H1 (cell line): ENCODE data around the gene ARL6IP4. TPM values are rescaled to one million over a fixed set of nuclear protein-coding genes. Genes with fewer than 3 reads are reported as not detected.

ENCODE experiments used
- TAF7 ChIP-seq: optimal IDR thresholded peaks from 2 replicates; pipeline ENCODE3; 2011; ENCODE audit warnings: low read depth, mild to moderate bottlenecking, inconsistent platforms, low read length, moderate library complexity, borderline replicate concordance
- polyA plus RNA-seq, 7 experiments: library from polyadenylated mRNA; depleted of rRNA in 3 of 7; stranded (reverse) in 5 of 7; unstranded in 2 of 7; fragments of >200 nt in 5 of 7; fragments of 200-250 nt in 2 of 7; gene quantifications; 1 replicate in 5 of 7; 2 replicates in 1 of 7; 4 replicates in 1 of 7; pipeline versions ENCODE4 v1.2.1 to v1.2.3, GENCODE V29; 2011 to 2013; ENCODE audit warnings: missing spikeins in 2 of 7, mixed read lengths in 2 of 7
- total RNA-seq: library from RNA; stranded (reverse); fragmentation: NEBNext Ultra II Directional; extraction: Animal tissue kit (Norgen Biotek cat#: 25700); gene quantifications from 2 replicates; pipeline ENCODE4 v1.2.1, GENCODE V29; 2021

The ARL6IP4 gene
- total and polyA plus RNA-seq, 2 of the 8 experiments (the other 6 are each of a cell fraction or from before 2014, with no cell fraction given), result 76.4 to 109 TPM

- no peak for TF ChIP-seq TAF7
Measured at GRCh38 chr12:122990561-122990960, 10.1 kb downstream of the ARL6IP4 start (continued).
